ENCODE measurements around the gene PDZK1IP1. TPM values are rescaled to one million over a fixed set of nuclear protein-coding genes. Genes with fewer than 3 reads are reported as not detected.
"Not testable (repeated sequence)": the region's sequence is repeated elsewhere in the genome, so short reads cannot be mapped to it uniquely, and the experiment has no call there.

The PDZK1IP1 gene
- polyA plus RNA-seq, 1 experiment, result not detected

GRCh38 chr1:47198214-47198613, 8.4 kb upstream of the PDZK1IP1 start:
- ChIA-PET CTCF (no interaction called here), POLR2A (no interaction called here)
- no peak overlapping the region for H3K27ac ChIP-seq (ENCODE audit: low read depth, low read length)
- peaks cover 21% of the 10 kb centered on the region for H3K27me3 ChIP-seq (ENCODE audit: control insufficient read depth, insufficient read depth, low read length)
- no peaks in the 10 kb centered on the region for H3K9me3 ChIP-seq (ENCODE audit: control insufficient read depth, insufficient read depth, low read length)
- no peak overlapping the region for H3K4me3 ChIP-seq (ENCODE audit: low read depth, low read length)
- no peak for DNase-seq (ENCODE audit: low read depth, low spot score)
- no peak for TF ChIP-seq CTCF (IDR thresholded peaks at IDR 0.05; ENCODE audit: low read depth, low read length)

- H3K9me3 ChIP-seq (ENCODE audit: control insufficient read depth, insufficient read depth, low read length), result no peaks in the 10 kb centered on the region
- CTCF ChIA-PET, result interaction anchor here (1.4 to 6.1 kb wide), 2 partner anchors 19 to 1301 kb away, joined by 3 to 127 read pairs; no protein-coding TSS in a partner anchor
- TF ChIP-seq CTCF (IDR thresholded peaks at IDR 0.05; ENCODE audit: low read depth, low read length), result no peak
Observed at GRCh38 chr1:47196622-47197021, 6.8 kb upstream of the PDZK1IP1 start.

GRCh38 chr1:47195981-47196380, 6.1 kb upstream of the PDZK1IP1 start:
- H3K27ac ChIP-seq (ENCODE audit: low read depth, low read length); DNase-seq (ENCODE audit: low read depth, low spot score); H3K9me3 ChIP-seq (ENCODE audit: control insufficient read depth, insufficient read depth, low read length); H3K4me3 ChIP-seq (ENCODE audit: low read depth, low read length); POLR2A ChIA-PET: not testable (repeated sequence)
- CTCF ChIA-PET, result interaction anchor here (1.4 to 6.1 kb wide), 2 partner anchors 19 to 1302 kb away, joined by 3 to 127 read pairs; no protein-coding TSS in a partner anchor
- peaks cover 20% of the 10 kb centered on the region for H3K27me3 ChIP-seq (ENCODE audit: control insufficient read depth, insufficient read depth, low read length)

More at GRCh38 chr1:47196622-47197021, 6.8 kb upstream of the PDZK1IP1 start:
- peaks cover 23% of the 10 kb centered on the region for H3K27me3 ChIP-seq (ENCODE audit: control insufficient read depth, insufficient read depth, low read length)
- H3K27ac ChIP-seq (ENCODE audit: low read depth, low read length), result no peak overlapping the region
- no peak overlapping the region for H3K4me3 ChIP-seq (ENCODE audit: low read depth, low read length)
- POLR2A ChIA-PET, result no interaction called here
- no peak for DNase-seq (ENCODE audit: low read depth, low spot score)

- POLR2A ChIA-PET, result no interaction called here
- TF ChIP-seq CTCF (IDR thresholded peaks at IDR 0.05; ENCODE audit: low read depth, low read length), result no peak
Observed at GRCh38 chr1:47194311-47194710, 4.5 kb upstream of the PDZK1IP1 start.

GRCh38 chr1:47193496-47193895, 3.7 kb upstream of the PDZK1IP1 start:
- CTCF ChIA-PET, result interaction anchor here (0.6 to 6.1 kb wide), 39 partner anchors 9 to 533 kb away, joined by 3 to 127 read pairs (median 5); partner anchors contain the start of genes CMPK1 and FOXD2
- peaks cover 11% of the 10 kb centered on the region for H3K27me3 ChIP-seq (ENCODE audit: control insufficient read depth, insufficient read depth, low read length)
- H3K9me3 ChIP-seq (ENCODE audit: control insufficient read depth, insufficient read depth, low read length); POLR2A ChIA-PET; H3K27ac ChIP-seq (ENCODE audit: low read depth, low read length); DNase-seq (ENCODE audit: low read depth, low spot score); H3K4me3 ChIP-seq (ENCODE audit: low read depth, low read length): not testable (repeated sequence)

More at GRCh38 chr1:47194311-47194710, 4.5 kb upstream of the PDZK1IP1 start:
- Histone ChIP-seq H3K9me3 (ENCODE audit: control insufficient read depth, insufficient read depth, low read length) (no peaks in the 10 kb centered on the region), H3K27ac (ENCODE audit: low read depth, low read length) (no peak overlapping the region), H3K27me3 (ENCODE audit: control insufficient read depth, insufficient read depth, low read length) (peaks cover 17% of the 10 kb centered on the region), H3K4me3 (ENCODE audit: low read depth, low read length) (no peak overlapping the region)
- DNase-seq (ENCODE audit: low read depth, low spot score), result no peak
- CTCF ChIA-PET, result interaction anchor here (0.7 to 6.1 kb wide), 11 partner anchors 9 to 532 kb away, joined by 3 to 127 read pairs (median 7); partner anchors contain the start of gene FOXD2

- H3K4me3 ChIP-seq (ENCODE audit: low read depth, low read length), result no peak overlapping the region
- peak; percentile 32 for DNase-seq (ENCODE audit: low read depth, low spot score)
- no peak overlapping the region for H3K27ac ChIP-seq (ENCODE audit: low read depth, low read length)
- no peaks in the 10 kb centered on the region for H3K9me3 ChIP-seq (ENCODE audit: control insufficient read depth, insufficient read depth, low read length)
- POLR2A ChIA-PET, result no interaction called here
- CTCF ChIA-PET, result interaction anchor here (0.5 to 6.1 kb wide), 46 partner anchors 9 to 684 kb away, joined by 3 to 127 read pairs (median 4); partner anchors contain the start of genes CMPK1, FOXD2 and STIL
- H3K27me3 ChIP-seq (ENCODE audit: control insufficient read depth, insufficient read depth, low read length), result peaks cover 7% of the 10 kb centered on the region
- peak; percentile 96 for TF ChIP-seq CTCF (IDR thresholded peaks at IDR 0.05; ENCODE audit: low read depth, low read length)
Observed at GRCh38 chr1:47192458-47193384, 2.9 kb upstream of the PDZK1IP1 start.
